GM19043 (cell line): ENCODE measurements around the gene CABP1.
A peak's percentile ranks its signal among the peaks of the same experiment; 100 is the strongest.

Experiments used
- ATAC-seq: cut with Tn5 transposase; IDR thresholded peaks from one replicate; pipeline ENCODE4 v1.9.1; 2021; ENCODE audit warnings: low read depth; ENCODE audit not compliant: unreplicated experiment

The CABP1 gene

GRCh38 chr12:120690083-120690450 lies 49.6 kb downstream of the CABP1 start:
- no peak for ATAC-seq

- ATAC-seq, result no peak
Measured at GRCh38 chr12:120690978-120691377, 50.6 kb downstream of the CABP1 start.

- no peak for ATAC-seq
Measured at GRCh38 chr12:120692524-120693033, 52.2 kb downstream of the CABP1 start.

- no peak for ATAC-seq
Measured at GRCh38 chr12:120693848-120694247, 53.4 kb downstream of the CABP1 start.

- no peak for ATAC-seq
Measured at GRCh38 chr12:120696626-120697025, 56.2 kb downstream of the CABP1 start.

- ATAC-seq, result no peak
Measured at GRCh38 chr12:120697344-120697743, 56.9 kb downstream of the CABP1 start.

GRCh38 chr12:120698665-120699064 lies 58.2 kb downstream of the CABP1 start:
- ATAC-seq, result no peak

- ATAC-seq, result no peak
Measured at GRCh38 chr12:120699553-120699952, 59.1 kb downstream of the CABP1 start.

- no peak for ATAC-seq
Measured at GRCh38 chr12:120700886-120701285, 60.5 kb downstream of the CABP1 start.

GRCh38 chr12:120702637-120703036 lies 62.2 kb downstream of the CABP1 start:
- no peak for ATAC-seq

GRCh38 chr12:120703311-120703942 lies 63.0 kb downstream of the CABP1 start:
- no peak for ATAC-seq

- no peak for ATAC-seq
Measured at GRCh38 chr12:120705618-120706017, 65.2 kb downstream of the CABP1 start.

GRCh38 chr12:120706029-120706428 lies 65.6 kb downstream of the CABP1 start:
- no peak for ATAC-seq

GRCh38 chr12:120708651-120709050 lies 68.2 kb downstream of the CABP1 start:
- ATAC-seq, result no peak

GRCh38 chr12:120710031-120710804 lies 69.8 kb downstream of the CABP1 start, which contains the start of gene UNC119B:
UNC119B (plus strand) TSS chr12:120710458; CDS start chr12:120710475, 17 bp downstream.
- peak; percentile 76 for ATAC-seq

- ATAC-seq, result peak; percentile 15
Measured at GRCh38 chr12:120710805-120711296, 70.4 kb downstream of the CABP1 start.

GRCh38 chr12:120711411-120711810 lies 71.0 kb downstream of the CABP1 start:
- no peak for ATAC-seq

- ATAC-seq, result no peak
Measured at GRCh38 chr12:120712610-120713009, 72.2 kb downstream of the CABP1 start.

GRCh38 chr12:120713861-120714482 lies 73.5 kb downstream of the CABP1 start:
- ATAC-seq, result no peak
